Measurements from ENCODE around the gene MADCAM1.

- no peak for TF ChIP-seq TBP (IDR thresholded peaks at IDR 0.05; ENCODE audit: low read depth, low read length)
- no peak for TF ChIP-seq USF2 (IDR thresholded peaks at IDR 0.05; ENCODE audit: low read length)
- TF ChIP-seq ZNF274 (IDR thresholded peaks at IDR 0.05; ENCODE audit: borderline replicate concordance, extremely low read depth, low read length), result no peak
- TF ChIP-seq CTCF (IDR thresholded peaks at IDR 0.05; ENCODE audit: control extremely low read depth in 1 of 3, insufficient read depth in 1 of 3, low read depth in 1 of 3, low read length in 3 of 3), result no peak
- TF ChIP-seq POLR2A (IDR thresholded peaks at IDR 0.05; ENCODE audit: control extremely low read depth in 1 of 2, low read depth in 2 of 2, low read length in 2 of 2), result no peak
- TF ChIP-seq EP300 (IDR thresholded peaks at IDR 0.05; ENCODE audit: borderline replicate concordance in 1 of 2, low read depth in 2 of 2, low read length in 2 of 2), result no peak
- TF ChIP-seq HDAC2 (IDR thresholded peaks at IDR 0.05; ENCODE audit: borderline replicate concordance in 1 of 2, low read depth in 2 of 2, low read length in 2 of 2), result no peak; a peak in 1 of 4 replicates
- TF ChIP-seq POU5F1 (IDR thresholded peaks at IDR 0.05; ENCODE audit: low read depth, low read length), result no peak
- TF ChIP-seq YY1 (IDR thresholded peaks at IDR 0.05; ENCODE audit: low read depth, low read length), result no peak
- no peak for TF ChIP-seq CHD1 (IDR thresholded peaks at IDR 0.05; ENCODE audit: low read depth, low read length)
- no peak for TF ChIP-seq TAF1 (IDR thresholded peaks at IDR 0.05; ENCODE audit: low read depth, low read length)
- TF ChIP-seq POLR2AphosphoS5 (IDR thresholded peaks at IDR 0.05; ENCODE audit: low read depth, low read length), result no peak
Observed at GRCh38 chr19:498977-499623, 2.8 kb downstream of the MADCAM1 start.
